ENCODE results near the gene CPNE6.

The CPNE6 gene

GRCh38 chr14:24052656-24053547 is 18.5 kb upstream of the CPNE6 start:
- TF ChIP-seq, protein P1, sequence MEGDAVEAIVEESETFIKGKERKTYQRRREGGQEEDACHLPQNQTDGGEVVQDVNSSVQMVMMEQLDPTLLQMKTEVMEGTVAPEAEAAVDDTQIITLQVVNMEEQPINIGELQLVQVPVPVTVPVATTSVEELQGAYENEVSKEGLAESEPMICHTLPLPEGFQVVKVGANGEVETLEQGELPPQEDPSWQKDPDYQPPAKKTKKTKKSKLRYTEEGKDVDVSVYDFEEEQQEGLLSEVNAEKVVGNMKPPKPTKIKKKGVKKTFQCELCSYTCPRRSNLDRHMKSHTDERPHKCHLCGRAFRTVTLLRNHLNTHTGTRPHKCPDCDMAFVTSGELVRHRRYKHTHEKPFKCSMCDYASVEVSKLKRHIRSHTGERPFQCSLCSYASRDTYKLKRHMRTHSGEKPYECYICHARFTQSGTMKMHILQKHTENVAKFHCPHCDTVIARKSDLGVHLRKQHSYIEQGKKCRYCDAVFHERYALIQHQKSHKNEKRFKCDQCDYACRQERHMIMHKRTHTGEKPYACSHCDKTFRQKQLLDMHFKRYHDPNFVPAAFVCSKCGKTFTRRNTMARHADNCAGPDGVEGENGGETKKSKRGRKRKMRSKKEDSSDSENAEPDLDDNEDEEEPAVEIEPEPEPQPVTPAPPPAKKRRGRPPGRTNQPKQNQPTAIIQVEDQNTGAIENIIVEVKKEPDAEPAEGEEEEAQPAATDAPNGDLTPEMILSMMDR (IDR thresholded peaks at IDR 0.05; ENCODE audit: insufficient read depth, low read depth, low read length, missing control alignments): no peak
- H3K4me3 ChIP-seq (ENCODE audit: low read length): no peak overlapping the region
- DNase-seq (ENCODE audit: low read depth): peak; percentile 56

GRCh38 chr14:24053548-24054323 is 17.6 kb upstream of the CPNE6 start:
- TF ChIP-seq, protein P1 (IDR thresholded peaks at IDR 0.05; ENCODE audit: insufficient read depth, low read depth, low read length, missing control alignments): no peak
- H3K4me3 ChIP-seq (ENCODE audit: low read length): no peak overlapping the region
- DNase-seq (ENCODE audit: low read depth): no peak

DNA sequence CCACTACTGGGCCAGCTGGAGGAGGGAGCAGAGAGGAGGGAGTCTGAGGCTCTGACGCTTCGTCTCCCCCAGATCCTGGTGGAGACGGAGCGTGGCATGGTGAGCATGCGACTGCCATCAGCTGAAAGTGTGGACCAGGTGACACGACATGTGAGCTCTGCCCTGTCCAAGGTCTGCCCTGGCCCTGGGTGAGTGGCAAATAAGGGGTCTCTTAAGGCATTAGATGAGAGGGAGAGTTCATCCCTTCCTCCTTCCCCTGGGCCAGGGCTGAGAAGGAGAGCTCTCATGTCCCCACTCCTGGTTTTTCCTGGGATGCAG is 17.1 kb upstream of the CPNE6 start:
- TF ChIP-seq, protein P1 (IDR thresholded peaks at IDR 0.05; ENCODE audit: insufficient read depth, low read depth, low read length, missing control alignments): no peak
- no peak for DNase-seq (ENCODE audit: low read depth)
- no peak overlapping the region for H3K4me3 ChIP-seq (ENCODE audit: low read length)

GRCh38 chr14:24054646-24055045 is 16.7 kb upstream of the CPNE6 start:
- TF ChIP-seq, protein P1 (IDR thresholded peaks at IDR 0.05; ENCODE audit: insufficient read depth, low read depth, low read length, missing control alignments): no peak
- DNase-seq (ENCODE audit: low read depth): no peak
- H3K4me3 ChIP-seq (ENCODE audit: low read length): no peak overlapping the region

DNA sequence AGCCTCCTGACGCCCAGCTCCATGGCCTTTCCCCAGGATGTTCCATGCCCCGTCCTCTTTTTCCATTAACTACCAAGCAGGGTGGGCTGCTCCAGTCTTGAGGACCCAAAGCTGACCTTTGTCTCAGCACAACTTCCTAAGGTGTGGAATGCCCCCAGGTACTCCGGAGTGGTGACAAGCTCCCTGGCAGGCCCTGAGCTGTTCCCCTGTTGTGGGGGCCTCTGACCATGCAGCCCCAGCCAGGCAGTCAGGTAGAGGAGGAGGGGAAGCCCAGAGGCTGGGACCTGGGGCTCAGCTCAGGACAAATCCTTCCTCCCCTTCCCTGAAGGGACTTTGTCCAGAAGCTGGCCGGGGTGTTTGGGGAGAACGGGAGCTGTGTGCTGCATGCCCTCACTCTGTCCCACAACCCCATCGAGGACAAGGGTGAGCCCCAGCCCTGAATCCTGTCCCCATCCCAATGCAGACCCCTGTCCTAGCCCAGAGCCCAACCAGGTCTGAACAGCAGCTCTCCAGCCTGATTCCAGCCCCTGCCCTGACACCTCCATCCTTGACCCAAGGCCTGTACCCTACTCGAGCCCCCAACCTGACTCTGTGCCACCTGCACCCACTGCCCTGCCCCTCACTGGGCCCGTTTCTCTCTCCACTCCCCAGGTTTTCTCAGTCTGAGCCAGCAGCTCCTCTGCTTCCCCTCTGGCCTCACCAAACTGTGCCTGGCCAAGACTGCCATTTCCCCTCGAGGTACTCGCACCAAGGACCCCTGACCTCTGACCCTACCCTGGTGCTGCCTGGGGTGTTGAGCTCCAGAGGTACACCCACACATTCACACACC is 15.2 kb upstream of the CPNE6 start:
- no peak overlapping the region for H3K4me3 ChIP-seq (ENCODE audit: low read length)
- no peak for DNase-seq (ENCODE audit: low read depth)
- TF ChIP-seq, protein P1 (IDR thresholded peaks at IDR 0.05; ENCODE audit: insufficient read depth, low read depth, low read length, missing control alignments): no peak

DNA sequence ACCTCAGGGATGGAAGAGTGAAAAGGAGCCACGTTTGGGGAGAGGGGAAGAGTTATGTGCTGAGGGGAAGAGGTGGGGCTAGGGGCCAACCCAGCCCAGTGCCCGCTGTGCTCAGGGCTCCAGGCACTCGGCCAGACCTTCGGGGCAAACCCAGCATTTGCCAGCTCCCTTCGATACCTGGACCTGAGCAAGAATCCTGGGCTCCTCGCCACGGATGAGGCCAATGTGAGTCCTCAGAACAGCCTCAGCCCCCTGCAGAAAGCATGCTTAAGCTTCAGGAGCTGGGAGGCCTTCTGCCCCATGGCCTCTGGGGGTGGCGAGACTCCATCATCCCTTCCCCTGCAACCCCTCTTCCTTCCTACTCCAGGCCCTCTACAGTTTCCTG is 14.6 kb upstream of the CPNE6 start:
- TF ChIP-seq, protein P1 (IDR thresholded peaks at IDR 0.05; ENCODE audit: insufficient read depth, low read depth, low read length, missing control alignments): no peak
- DNase-seq (ENCODE audit: low read depth): no peak
- H3K4me3 ChIP-seq (ENCODE audit: low read length): no peak overlapping the region
